GOT3 (cell line): Measurements from ENCODE around the gene DDB1.
"Not testable (repeated sequence)": the region's sequence is repeated elsewhere in the genome, so short reads cannot be mapped to it uniquely, and the experiment has no call there.

Source experiments
- DNase-seq: peaks from one replicate; lab custom pipeline; 2025; ENCODE audit warnings: mixed read lengths; lab: John Stamatoyannopoulos, UW

Gene DDB1

DNA sequence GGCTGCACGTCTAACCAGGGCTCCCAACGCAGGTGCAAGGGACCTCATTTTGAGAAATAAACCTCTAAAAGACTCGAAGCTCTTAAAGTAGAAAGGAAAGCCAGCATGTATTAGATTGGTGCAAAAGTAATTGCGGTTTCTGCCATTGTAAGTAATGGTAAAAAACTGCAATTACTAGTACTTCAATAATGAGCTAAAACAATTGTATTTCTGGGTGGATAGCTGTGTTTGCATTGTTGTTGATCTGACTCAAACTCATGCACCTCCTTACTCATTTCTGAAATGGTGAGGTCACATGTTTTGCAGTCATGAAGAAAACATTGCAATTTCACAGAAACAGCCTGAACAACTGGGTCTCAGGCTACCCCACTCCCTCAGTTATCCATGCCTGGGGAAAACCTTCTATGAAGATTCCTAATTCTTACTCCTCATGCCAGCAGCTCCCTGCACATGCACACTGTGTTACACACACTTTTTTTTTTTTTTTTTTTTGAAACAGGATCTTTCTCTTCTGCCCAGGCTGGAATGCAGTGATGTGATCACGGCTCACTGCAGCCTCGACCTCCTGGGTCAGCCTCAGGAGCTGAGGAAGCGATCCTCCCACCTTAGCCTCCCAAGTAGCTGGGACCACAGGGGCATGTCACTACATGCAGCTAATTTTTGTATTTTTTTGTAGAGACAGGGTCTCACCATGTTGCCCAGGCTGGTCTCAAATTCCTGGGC is 62.4 kb downstream of the DDB1 start:
- DNase-seq = no peak

DNA sequence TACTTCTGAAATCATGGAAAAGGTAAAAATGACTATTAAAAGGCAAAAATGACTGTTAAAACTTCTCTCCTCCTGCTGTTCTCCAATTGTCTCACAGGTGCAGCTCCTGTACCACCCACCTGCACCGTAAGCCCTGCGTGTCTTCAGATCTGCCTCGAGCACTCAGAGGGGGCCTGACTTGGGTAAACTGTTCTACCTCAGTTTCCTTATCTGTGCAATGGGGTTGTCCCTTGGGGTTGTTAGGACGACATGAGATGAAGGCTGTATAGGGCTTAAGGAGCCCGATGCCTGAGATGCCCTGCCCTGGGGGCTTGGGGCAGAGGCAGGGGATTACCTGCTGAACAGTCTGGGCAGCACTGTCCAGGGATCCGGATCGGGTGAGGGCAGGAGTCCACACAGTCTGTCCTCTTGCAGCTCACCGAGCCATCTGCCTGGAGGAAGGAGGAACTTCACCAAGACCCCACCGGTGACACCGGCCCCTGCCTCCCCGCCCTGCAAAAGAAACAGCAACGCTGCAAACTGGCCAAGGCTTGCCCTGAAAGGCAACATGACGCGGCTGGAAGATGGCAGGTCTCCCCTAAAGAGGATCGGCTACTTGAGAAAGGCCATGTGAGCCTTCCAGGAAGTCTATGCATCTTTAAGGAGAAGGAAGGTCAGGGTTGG is 64.2 kb downstream of the DDB1 start:
- DNase-seq = no peak

DNA sequence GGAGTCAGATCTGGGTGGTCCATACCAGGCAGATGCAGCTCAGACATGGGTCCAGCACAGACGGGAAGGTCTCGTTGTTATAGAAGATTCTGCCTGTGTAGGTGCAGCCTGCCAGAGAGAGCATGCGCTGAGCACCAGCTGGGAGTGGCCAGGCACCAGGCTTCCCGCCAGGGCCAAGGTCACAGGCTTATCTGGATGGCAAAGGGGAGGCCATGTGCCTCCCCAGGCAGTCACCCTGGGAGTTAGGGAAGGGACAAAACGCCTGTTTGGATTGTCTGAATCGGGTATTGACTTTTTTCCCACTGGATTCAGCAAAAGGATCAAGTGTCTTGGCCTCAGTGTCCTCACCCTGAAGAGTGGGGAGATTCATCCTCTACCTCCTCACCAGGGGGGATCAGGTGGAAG is 65.5 kb downstream of the DDB1 start:
- no peak for DNase-seq

DNA sequence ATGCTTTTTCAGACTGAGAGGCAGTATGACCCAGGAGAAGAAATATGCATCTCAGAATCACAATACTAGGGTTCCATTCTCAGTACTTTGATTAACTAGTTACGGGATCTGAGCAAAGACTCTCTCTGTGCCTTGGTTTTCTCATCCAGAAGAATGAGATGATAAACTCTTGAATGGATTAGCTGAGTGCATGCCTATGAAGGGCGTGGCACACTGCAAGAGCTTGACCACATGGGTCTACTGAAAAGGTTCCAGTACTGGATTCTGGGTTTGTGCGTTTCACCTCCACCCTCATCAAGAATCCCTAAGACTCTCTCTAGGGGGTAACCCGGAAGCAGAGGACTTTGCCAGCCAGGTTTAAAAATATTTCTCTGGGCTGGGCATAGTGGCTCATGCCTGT is 66.3 kb downstream of the DDB1 start:
- no peak for DNase-seq

DNA sequence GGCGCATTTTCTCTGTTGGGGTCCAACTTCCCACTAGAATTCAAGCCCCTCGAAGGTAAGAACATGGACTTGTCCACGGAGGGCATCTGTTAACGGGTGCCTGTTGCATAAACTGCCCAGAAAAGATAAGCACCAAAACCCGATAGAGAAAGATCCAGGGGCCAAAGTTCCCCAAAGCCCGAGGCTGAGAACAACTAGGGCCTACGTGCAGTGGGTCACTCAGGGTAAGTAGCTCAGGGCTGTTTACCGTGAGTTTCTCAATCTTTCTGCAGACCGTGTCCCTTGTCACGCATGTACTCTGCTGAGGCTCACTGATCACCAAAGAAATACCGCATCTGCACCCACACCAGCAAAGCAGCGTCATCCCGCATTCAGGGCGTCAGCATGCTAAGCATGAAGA is 67.5 kb downstream of the DDB1 start:
- DNase-seq = no peak

DNA sequence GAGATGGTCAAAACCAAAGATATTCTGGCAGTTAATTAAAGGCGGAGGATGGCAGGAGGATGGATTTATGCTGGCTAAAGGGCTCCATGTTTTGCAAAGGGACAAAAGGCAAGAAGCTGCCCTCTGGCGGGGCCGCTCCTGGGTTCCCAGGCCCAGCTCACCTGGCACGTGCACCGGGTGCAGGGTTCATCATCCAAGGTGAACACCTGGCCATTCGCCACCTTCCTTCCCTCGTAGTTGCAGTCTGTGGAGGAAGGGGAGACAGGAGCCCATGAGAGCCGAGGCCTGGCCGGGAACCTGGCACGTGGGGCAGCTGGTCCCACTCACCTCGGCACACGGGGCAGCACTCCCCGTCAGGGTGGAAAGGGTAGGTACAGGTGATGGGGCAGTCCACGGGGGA is 68.1 kb downstream of the DDB1 start:
- DNase-seq = no peak

DNA sequence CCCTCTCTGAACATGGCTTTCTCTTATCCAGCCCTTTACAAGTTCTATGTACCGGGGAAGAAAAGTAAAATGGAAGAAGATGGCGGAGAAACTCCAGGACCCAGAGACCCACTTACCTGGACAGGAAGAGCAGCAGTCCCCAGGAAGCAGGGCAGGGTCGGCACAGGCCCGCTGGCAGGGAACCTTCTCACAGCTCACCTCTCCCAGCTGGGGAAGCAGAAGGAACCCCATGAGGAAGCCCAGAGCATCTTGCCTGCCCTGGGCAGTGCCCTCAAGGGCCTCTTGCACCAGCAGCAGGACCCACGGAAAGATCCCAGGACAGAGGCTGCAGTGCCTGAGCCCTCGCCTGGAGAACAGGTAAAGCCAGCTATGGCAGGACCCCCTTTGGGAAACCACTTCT is 68.5 kb downstream of the DDB1 start:
- no peak for DNase-seq

DNA sequence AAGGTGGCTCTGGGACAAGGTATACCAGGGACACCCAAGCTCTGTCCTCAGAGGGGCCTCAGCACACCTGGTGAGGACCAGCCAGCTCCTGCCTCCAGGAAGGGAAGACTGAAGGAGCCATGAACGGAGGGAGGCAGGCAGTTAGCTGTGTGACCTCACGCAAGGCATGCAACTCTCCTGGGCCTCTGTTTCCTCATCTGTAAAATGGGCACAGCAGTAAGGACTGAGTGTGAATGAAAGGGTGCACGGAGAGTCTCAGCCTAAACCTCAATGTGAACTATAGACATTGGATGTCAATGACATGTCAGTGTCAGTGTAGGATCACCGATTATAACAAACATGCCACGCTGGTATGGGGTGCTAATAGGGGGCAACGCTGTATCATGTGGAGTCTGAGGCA is 73.5 kb downstream of the DDB1 start:
- DNase-seq = no peak

DNA sequence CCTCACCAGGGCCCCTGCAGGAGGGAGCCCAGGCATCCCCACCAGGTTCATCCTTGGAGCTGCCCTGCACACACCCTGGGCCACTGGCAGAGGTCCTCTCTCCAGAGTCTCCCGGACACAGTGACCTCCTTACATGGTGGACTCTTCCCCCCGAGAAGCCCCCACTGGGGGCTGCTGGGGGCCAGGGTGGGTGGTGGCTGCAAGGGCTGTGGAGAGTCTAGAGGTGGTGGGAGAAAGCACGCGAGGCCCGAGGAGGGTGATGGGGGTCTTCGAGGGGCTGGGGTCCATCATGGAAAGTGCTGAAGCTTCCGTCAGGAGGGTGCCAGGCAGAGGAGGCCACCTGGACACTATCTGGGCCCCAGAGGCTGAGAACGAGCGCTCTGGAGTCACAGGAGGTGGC is 74.4 kb downstream of the DDB1 start:
- DNase-seq = no peak

DNA sequence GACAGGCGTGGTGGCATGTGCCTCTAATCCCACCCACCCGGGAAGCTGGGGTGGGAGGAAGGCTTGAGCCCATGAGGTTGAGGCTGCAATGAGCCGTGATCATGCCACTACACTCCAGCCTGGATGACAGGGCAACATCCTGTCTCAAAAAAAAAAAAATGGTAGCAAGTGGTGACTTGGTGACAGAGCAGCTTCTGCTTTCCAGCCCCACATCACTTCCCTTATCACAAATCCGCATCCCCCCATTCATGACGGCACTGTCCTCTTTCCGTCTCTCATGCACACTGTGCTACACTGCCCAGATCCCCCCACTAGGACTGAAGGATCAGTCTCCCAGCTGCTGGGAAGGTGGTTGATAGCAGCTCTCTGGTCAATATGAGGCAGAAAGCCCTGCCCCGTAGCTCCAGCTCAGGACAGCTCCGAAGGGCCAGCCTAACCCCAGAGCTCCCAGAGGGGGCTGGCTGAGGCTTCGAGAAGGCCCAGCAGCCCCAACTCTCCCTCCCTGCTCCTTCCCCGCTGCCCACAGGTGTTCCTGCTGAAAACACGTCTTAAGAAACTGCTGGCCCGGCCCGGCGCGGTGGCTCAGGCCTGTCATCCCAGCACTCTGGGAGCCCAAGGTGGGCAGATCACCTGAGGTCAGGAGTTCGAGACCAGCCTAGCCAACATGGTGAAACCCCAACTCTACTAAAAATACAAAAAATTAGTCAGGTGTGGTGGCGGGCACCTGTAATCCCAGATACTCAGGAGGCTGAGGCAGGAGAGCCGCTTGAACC is 76.0 kb downstream of the DDB1 start:
- no peak for DNase-seq

DNA sequence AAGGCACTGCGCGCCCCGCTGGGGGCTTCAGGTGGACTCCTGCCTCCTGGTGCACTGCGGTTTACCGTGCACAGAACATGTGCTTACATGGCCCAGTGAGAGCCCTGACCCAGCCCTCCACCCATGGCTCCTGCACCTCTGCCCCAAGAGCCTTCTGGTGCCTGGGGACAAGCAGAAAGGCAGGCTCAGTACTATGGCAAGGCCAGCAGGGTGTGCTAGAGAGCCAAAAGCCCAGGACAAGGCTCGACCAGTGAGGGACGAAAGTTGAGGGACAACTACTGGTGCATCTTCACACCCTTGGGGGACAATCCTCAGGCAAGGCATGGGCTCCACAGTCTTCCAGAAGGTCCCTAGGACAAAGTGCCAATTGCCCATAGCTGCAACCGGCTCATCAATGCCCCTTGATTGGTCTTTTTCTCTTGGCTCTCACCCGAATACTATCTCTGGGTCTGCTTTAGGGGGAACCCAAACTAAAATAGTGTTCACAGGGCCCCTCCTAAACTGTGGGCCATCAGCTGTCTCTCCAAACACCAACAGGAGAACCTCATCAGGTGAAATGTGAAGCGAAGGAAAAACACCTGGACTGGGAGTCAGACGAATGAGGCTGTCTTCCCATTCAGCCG is 78.4 kb downstream of the DDB1 start:
- DNase-seq = no peak

DNA sequence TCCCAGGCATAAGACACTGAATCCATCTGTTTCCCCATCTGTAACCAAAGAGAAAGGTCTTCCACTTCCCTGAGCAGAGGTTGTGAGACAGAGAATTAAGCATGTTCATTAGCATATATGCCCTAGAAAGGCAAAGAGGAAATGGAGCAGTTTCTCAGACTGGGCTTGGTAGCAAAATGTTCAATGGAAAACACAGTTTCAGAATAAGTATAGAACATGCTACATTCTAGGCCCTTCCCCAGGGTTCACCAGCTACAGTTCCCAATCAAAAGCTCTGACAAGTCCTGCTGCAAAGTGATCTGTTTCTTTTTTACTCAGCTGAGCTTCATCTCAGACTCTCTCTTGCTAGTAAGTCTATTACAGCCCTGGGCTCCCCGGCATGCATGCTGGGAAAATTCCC is 80.6 kb downstream of the DDB1 start:
- DNase-seq = not testable (repeated sequence)

DNA sequence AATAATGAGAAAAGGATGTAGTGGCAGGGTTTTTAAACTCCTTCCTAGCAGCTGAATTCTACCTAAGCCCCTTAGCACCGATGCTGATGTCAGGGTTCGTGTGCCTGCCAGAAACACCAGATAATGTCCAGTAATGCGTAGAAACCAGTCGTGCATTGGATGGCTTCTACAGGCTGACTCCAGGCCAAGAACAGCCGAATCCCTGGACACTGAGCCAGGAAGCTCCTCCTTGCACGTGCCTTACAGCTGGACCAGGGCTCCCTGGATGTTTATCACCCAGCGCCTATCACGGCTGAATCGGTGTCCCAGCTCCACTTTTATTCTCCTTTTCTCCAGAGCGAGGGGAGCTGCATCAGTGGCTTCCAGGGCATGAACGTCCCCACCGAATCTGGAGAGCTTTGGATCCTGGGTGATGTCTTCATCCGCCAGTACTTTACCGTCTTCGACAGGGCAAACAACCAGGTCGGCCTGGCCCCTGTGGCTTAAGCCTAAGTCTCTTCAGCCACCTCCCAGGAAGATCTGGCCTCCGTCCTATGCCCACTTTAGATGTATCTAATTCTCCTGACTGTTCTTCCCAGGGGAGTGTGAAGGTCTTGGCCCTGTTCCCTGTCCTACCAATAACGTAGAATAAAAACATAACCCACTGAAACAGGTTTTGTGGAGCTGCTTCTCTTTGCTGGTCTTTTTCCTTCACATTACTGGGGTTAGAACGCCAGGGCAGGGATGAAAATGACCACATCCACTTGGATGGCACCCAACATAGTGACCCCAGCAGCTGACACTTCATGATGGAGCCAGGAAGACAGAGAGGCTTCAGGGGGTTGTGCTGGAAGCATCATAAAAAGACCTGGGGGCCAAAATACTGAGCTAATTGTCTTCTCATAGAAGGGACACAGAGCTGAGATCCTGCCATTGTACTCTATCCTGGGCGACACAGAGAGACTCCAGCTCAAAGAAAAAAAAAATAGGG is 81.8 kb downstream of the DDB1 start:
- not testable (repeated sequence) for DNase-seq
